Activated gamma-delta T cell treated with Interleukin-2 at 50 U/mL for 16 hours (primary cell): ENCODE measurements around the gene DHFR2.
A peak's percentile ranks its signal among the peaks of the same experiment; 100 is the strongest.
"Not testable (repeated sequence)": the region's sequence is repeated elsewhere in the genome, so short reads cannot be mapped to it uniquely, and the experiment has no call there.

Experiments
- DNase-seq: peaks from one replicate; pipeline ENCODE4 v3.0.0-alpha.2; 2020

Gene DHFR2

GRCh38 chr3:94062513-94063404, at the start of gene DHFR2, which contains the start of gene NSUN3:
TSS of gene DHFR2 (minus strand) at chr3:94062916. CDS start at chr3:94061511, 1,405 bp downstream.
TSS of gene NSUN3 (plus strand) at chr3:94063061. CDS start at chr3:94063127, 66 bp downstream.
- peak; percentile 76 for DNase-seq

- DNase-seq = no peak
These were observed 48.1 kb upstream of the DHFR2 start for GRCh38 chr3:94110854-94111253.

GRCh38 chr3:94110232-94110631, 47.5 kb upstream of the DHFR2 start:
- not testable (repeated sequence) for DNase-seq

- DNase-seq = no peak
These were observed 43.6 kb upstream of the DHFR2 start for GRCh38 chr3:94106268-94106667.

- DNase-seq = no peak
These were observed 39.1 kb upstream of the DHFR2 start for GRCh38 chr3:94101860-94102259.

GRCh38 chr3:94099311-94099710, 36.6 kb upstream of the DHFR2 start:
- no peak for DNase-seq

- no peak for DNase-seq
These were observed 35.7 kb upstream of the DHFR2 start for GRCh38 chr3:94098452-94098851.

GRCh38 chr3:94095111-94095510, 32.4 kb upstream of the DHFR2 start:
- DNase-seq = no peak

GRCh38 chr3:94093151-94093550, 30.4 kb upstream of the DHFR2 start:
- DNase-seq = no peak

GRCh38 chr3:94092086-94092485, 29.4 kb upstream of the DHFR2 start:
- DNase-seq = no peak

- no peak for DNase-seq
These were observed 26.4 kb upstream of the DHFR2 start for GRCh38 chr3:94089126-94089525.

GRCh38 chr3:94083261-94083660, 20.5 kb upstream of the DHFR2 start:
- no peak for DNase-seq

GRCh38 chr3:94082391-94082937, 19.7 kb upstream of the DHFR2 start:
- no peak for DNase-seq

- DNase-seq = no peak
These were observed 19.2 kb upstream of the DHFR2 start for GRCh38 chr3:94081884-94082283.

GRCh38 chr3:94080552-94080951, 17.8 kb upstream of the DHFR2 start:
- DNase-seq = not testable (repeated sequence)

- DNase-seq = no peak
These were observed 13.3 kb upstream of the DHFR2 start for GRCh38 chr3:94076055-94076454.

GRCh38 chr3:94071713-94072284, 9.1 kb upstream of the DHFR2 start:
- no peak for DNase-seq

GRCh38 chr3:94070341-94070911, 7.7 kb upstream of the DHFR2 start:
- DNase-seq = no peak

GRCh38 chr3:94069194-94069813, 6.6 kb upstream of the DHFR2 start:
- DNase-seq = no peak

GRCh38 chr3:94066506-94067500, 4.1 kb upstream of the DHFR2 start:
- no peak for DNase-seq

- DNase-seq = no peak
These were observed 3.2 kb upstream of the DHFR2 start for GRCh38 chr3:94065819-94066480.
